Panc1 (cell line): ENCODE measurements around the gene HTR4. TPM values are rescaled to one million over a fixed set of nuclear protein-coding genes. Genes with fewer than 3 reads are reported as not detected.

Experiments
- ATAC-seq: fragments of 200-7000 bp; cut with Tn5 transposase; 2 replicates; pipeline ENCODE4 v1.9.1; 2020; ENCODE audit warnings: mild to moderate bottlenecking, moderate library complexity
- BruUV-seq: library from RNA; stranded (reverse); fragments of 400-500 nt; replicated peaks from 2 replicates; lab custom pipeline; 2021; lab: Mats Ljungman, UMichigan
- CTCF ChIA-PET: fragments of 300-600 bp; sonication (Branson Sonifier 250); formaldehyde crosslinking; loops from one replicate; lab custom pipeline; 2022; ENCODE audit warnings: antibody characterized with exemption; lab: Charles Lee
- POLR2A ChIA-PET: fragments of 300-600 bp; sonication (Branson Sonifier 250); formaldehyde crosslinking; loops from one replicate; lab custom pipeline; 2022; ENCODE audit warnings: antibody characterized with exemption; lab: Charles Lee
- DNase-seq: peaks from one replicate; pipeline ENCODE4 v3.0.0-alpha.2; 2010; ENCODE audit warnings: low read depth, low spot score
- H3K27ac ChIP-seq: 2 replicates; pipeline ENCODE4 v1.5.1; 2011; ENCODE audit warnings: mild to moderate bottlenecking, low read length, inconsistent platforms
- H3K27me3 ChIP-seq: fragments of 200-500 bp; sonication (Bioruptor generic); 2 replicates; pipeline ENCODE4 v1.6.0; 2014; ENCODE audit warnings: low read length, inconsistent platforms; ENCODE audit not compliant: control insufficient read depth, insufficient read depth
- H3K36me3 ChIP-seq: fragments of 200-500 bp; sonication (Bioruptor generic); 2 replicates; pipeline ENCODE4 v1.5.1; 2014; ENCODE audit warnings: inconsistent platforms, mild to moderate bottlenecking, low read length, moderate library complexity; ENCODE audit not compliant: control insufficient read depth, insufficient read depth
- H3K4me1 ChIP-seq: 2 replicates; pipeline ENCODE4 v1.5.1; 2011; ENCODE audit warnings: inconsistent platforms, mild to moderate bottlenecking, low read length, moderate library complexity; ENCODE audit not compliant: control insufficient read depth, insufficient read depth
- H3K4me3 ChIP-seq, 2 experiments: 2 replicates each; pipeline ENCODE4 v1.5.1; 2011 to 2012; ENCODE audit warnings: low read depth in 2 of 2, low read length in 2 of 2, mild to moderate bottlenecking in 2 of 2, inconsistent platforms in 1 of 2, moderate library complexity in 1 of 2
- H3K9me3 ChIP-seq: fragments of 200-500 bp; sonication (Bioruptor generic); 2 replicates; pipeline ENCODE4 v1.5.1; 2014; ENCODE audit warnings: low read depth, mild to moderate bottlenecking, inconsistent platforms, low read length, moderate library complexity; ENCODE audit not compliant: control insufficient read depth, insufficient read depth
- POLR2AphosphoS5 ChIP-seq: IDR thresholded peaks from 2 replicates; pipeline ENCODE4 v1.6.1; 2012; ENCODE audit warnings: mild to moderate bottlenecking, low read depth, low read length, moderate library complexity
- REST ChIP-seq, 2 experiments: IDR thresholded peaks; 2 replicates each; pipeline ENCODE4 v1.6.1; 2011 to 2012; ENCODE audit warnings: low read depth in 2 of 2, control low read depth in 1 of 2, low read length in 1 of 2, mild to moderate bottlenecking in 1 of 2, moderate library complexity in 1 of 2; ENCODE audit not compliant: insufficient read depth in 1 of 2
- SIN3A ChIP-seq: IDR thresholded peaks from 2 replicates; pipeline ENCODE4 v1.6.1; 2012; ENCODE audit warnings: low read depth, mild to moderate bottlenecking, low read length, moderate library complexity, borderline replicate concordance; ENCODE audit not compliant: insufficient read depth
- TCF7L2 ChIP-seq: IDR thresholded peaks from 2 replicates; pipeline ENCODE4 v1.6.1; 2011; ENCODE audit warnings: mild to moderate bottlenecking, low read depth, low read length, inconsistent platforms
- in situ Hi-C: cut with HindIII; loops from 2 replicates; pipeline ENCODE4 v1.10.0; 2016; ENCODE audit warnings: low sequenced_read_pairs, low pct_unique_long_range_greater_than_20kb
- intact Hi-C: fragments of 100-400 bp; cut with micrococcal nuclease; formaldehyde crosslinking; loops from one replicate; pipeline ENCODE4 v1.10.0; 2022; ENCODE audit not compliant: unreplicated experiment
- total RNA-seq: library from RNA; stranded (reverse); gene quantifications from one replicate; pipeline ENCODE4 v1.2.1, GENCODE V29; 2021; ENCODE audit not compliant: unreplicated experiment
- TF ChIP-seq, protein P1 (sequence below): fragments of 450-650 bp; IDR thresholded peaks from 2 replicates; pipeline ENCODE4 v1.5.1; 2017; ENCODE audit warnings: mild to moderate bottlenecking

HTR4 gene
- total RNA-seq, 1 experiment from 2014 or later: not detected

DNA sequence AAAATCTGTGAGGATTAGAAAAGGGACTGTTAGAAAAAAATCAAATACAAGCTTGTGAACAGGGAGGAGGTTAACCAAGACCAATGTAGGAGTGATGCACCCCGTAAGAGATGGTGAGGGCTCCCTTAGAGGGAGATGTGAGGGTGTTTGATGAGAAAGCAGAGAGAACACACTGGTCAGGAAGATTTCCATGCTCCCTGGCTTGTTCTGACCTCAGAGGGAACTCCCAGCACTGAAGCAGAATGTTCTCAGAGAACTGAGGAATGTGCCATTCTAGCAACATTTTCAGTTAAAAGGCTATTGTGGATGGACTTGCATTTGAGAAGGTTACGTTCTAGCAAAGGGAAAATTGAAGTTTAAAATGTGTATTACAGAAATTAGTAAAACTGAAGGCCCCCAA lies 110.6 kb downstream of the HTR4 start:
- Histone ChIP-seq H3K9me3 (no peaks in the 10 kb centered on the region), H3K36me3 (no peaks in the 10 kb centered on the region), H3K4me1 (no peaks in the 10 kb centered on the region), H3K4me3 (no peak overlapping the region), H3K27ac (no peak overlapping the region), H3K27me3 (no peaks in the 10 kb centered on the region; the same call in 1 of the 2 replicates)
- ChIA-PET POLR2A (no interaction called here), CTCF (no interaction called here)
- in situ Hi-C loops: no loop called here
- no peak for TF ChIP-seq REST (IDR thresholded peaks at IDR 0.05; ENCODE audit: insufficient read depth in 1 of 2, low read depth in 2 of 2, low read length in 1 of 2)
- TF ChIP-seq SIN3A: no peak
- no peak for TF ChIP-seq POLR2AphosphoS5
- no peak for TF ChIP-seq TCF7L2
- TF ChIP-seq, protein P1, sequence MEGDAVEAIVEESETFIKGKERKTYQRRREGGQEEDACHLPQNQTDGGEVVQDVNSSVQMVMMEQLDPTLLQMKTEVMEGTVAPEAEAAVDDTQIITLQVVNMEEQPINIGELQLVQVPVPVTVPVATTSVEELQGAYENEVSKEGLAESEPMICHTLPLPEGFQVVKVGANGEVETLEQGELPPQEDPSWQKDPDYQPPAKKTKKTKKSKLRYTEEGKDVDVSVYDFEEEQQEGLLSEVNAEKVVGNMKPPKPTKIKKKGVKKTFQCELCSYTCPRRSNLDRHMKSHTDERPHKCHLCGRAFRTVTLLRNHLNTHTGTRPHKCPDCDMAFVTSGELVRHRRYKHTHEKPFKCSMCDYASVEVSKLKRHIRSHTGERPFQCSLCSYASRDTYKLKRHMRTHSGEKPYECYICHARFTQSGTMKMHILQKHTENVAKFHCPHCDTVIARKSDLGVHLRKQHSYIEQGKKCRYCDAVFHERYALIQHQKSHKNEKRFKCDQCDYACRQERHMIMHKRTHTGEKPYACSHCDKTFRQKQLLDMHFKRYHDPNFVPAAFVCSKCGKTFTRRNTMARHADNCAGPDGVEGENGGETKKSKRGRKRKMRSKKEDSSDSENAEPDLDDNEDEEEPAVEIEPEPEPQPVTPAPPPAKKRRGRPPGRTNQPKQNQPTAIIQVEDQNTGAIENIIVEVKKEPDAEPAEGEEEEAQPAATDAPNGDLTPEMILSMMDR: no peak
- no TSS peak for BruUV-seq
- intact Hi-C loops: no loop called here
- no peak for DNase-seq
- no peak for ATAC-seq

- intact Hi-C loops: no loop called here
- BruUV-seq: no TSS peak
Observed at GRCh38 chr5:148542812-148543211, 111.5 kb downstream of the HTR4 start.

More at GRCh38 chr5:148542812-148543211, 111.5 kb downstream of the HTR4 start:
- in situ Hi-C loops: no loop called here
- Histone ChIP-seq H3K27ac (no peak overlapping the region), H3K36me3 (no peaks in the 10 kb centered on the region), H3K4me1 (no peaks in the 10 kb centered on the region), H3K4me3 (no peak overlapping the region), H3K27me3 (no peaks in the 10 kb centered on the region), H3K9me3 (no peaks in the 10 kb centered on the region)
- DNase-seq: no peak
- ChIA-PET POLR2A (no interaction called here), CTCF (no interaction called here)
- TF ChIP-seq REST (IDR thresholded peaks at IDR 0.05; ENCODE audit: insufficient read depth in 1 of 2, low read depth in 2 of 2, low read length in 1 of 2) (no peak), SIN3A (no peak), POLR2AphosphoS5 (no peak), TCF7L2 (no peak)
- TF ChIP-seq, protein P1: no peak
- no peak for ATAC-seq
